ENCODE data around the gene ASB2.

- TF ChIP-seq CTCF (IDR thresholded peaks at IDR 0.05) (no peak), POLR2AphosphoS5 (IDR thresholded peaks at IDR 0.05) (no peak)
Observed at GRCh38 chr14:93982230-93983007, 6.0 kb upstream of the ASB2 start.

Measured in prostate gland (tissue), 2 donors.